Left colon (tissue), 2 donors: Measurements from ENCODE around the gene SLC6A19. TPM values are rescaled to one million over a fixed set of nuclear protein-coding genes. Genes with fewer than 3 reads are reported as not detected.
A peak's percentile ranks its signal among the peaks of the same experiment; 100 is the strongest.

ENCODE experiments used
- ATAC-seq: fragments of 200-7000 bp; cut with Tn5 transposase; one replicate; pipeline ENCODE4 v1.9.1; 2020; ENCODE audit warnings: mild to moderate bottlenecking, moderate library complexity
- DNase-seq, 2 donors: peaks; one replicate each; pipeline ENCODE4 v3.0.0-alpha.2; 2020
- intact Hi-C, 2 donors: fragments of 100-400 bp; cut with DNase I in 1 of 2; cut with micrococcal nuclease in 1 of 2; formaldehyde crosslinking; loops; one replicate each; pipeline versions ENCODE4 v1.11.2 to v1.14.0; 2022; cut with DNase I, micrococcal nuclease
- total RNA-seq, 2 donors: library from RNA; stranded (reverse); fragmentation: NEBNext Ultra II Directional; extraction: Animal tissue kit (Norgen Biotek cat#: 25700); gene quantifications; one replicate each; pipeline ENCODE4 v1.2.1, GENCODE V29; 2021
- donor health status: DM: no; HTN: no; CAD: no.
- donor health status: DM: yes; HTN: yes; CAD: no.

The SLC6A19 gene
- total RNA-seq, 2 donors from 2014 or later: 5.8 to 72.5 TPM

- DNase-seq (no peak), ATAC-seq (no peak)
- intact Hi-C loops: no loop called here
Measured at GRCh38 chr5:1245905-1246576, 44.6 kb downstream of the SLC6A19 start.

DNA sequence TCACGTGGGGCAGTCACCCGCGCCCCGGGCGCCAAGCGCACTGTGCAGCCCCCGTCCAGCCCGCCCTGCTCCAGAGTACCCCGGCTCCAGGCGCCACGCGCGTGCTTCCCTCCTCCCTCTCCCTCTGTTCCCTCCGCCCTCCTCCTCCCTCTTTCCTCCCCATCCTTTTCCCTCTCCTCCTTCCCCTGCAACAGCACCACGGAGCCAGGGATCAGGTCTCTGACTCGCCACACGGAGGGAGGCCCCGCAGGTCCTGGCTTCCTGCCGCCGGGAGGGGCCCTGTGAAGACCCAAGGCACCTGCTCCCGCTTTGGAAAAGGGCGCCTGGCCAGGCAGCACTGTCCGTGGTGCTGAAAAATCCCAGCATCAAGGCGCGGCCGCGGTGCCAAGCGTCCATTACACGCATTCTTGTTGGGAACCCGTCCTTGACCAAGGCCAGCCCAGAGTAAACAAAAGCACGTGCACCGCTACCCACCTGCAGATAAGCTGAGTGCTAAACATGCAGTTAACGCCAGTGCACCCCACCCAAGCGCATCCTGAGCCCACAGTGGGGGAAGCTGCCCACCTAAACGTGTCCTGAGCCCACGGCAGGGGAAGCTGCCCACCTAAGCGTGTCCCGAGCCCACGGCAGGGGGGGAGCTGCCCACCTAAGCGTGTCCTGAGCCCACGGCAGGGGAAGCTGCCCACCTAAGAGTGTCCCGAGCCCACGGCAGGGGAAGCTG lies 45.5 kb downstream of the SLC6A19 start:
- intact Hi-C loops: no loop called here
- ATAC-seq (peak; percentile 53), DNase-seq (peak in 1 of 2 donors; percentile 70)

GRCh38 chr5:1247811-1248210 lies 46.4 kb downstream of the SLC6A19 start:
- intact Hi-C loops: no loop called here
- DNase-seq (no peak), ATAC-seq (no peak)

DNA sequence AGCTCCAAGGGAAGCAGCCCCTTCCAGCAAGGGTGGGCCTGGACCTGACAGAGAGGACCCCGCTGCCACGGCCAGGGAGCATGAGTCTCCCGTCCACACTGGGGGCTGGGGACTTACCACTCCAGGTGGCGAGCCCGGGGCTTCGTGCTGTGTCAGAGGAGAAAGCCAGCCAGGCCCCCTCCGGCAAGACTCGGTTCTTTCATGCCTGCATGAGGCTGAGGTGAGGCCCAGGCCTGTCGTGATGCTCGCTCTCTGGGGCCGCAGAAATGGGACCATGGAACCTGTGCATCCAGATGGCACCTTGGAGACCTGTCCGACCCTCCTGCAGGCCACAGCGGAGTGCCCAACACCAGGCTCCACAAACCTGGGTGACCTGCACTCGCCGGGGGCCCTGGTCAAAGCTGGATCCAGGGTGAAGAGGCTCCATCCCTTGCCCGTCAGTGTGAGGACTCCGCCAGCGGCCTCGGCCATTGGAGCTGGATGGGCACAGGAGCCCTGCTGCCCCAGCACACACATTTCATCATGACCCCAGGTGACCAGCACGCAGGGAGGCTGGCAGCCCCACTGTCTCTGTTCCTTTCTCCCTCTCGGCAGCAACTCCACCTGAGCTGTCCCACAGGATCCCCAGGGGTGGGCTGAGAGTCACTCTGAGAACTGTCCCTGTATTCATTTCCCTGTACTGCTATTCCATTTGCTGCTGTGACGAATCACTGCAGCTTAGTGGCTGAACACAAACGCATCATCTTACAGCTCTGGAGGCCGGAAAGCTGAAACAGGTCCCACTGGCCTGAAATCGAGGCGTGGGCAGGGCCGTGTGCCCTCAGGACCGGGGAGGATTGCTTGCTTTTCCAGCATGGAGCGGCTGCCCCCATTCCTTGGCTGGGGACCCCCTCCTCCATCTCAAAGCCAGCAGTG lies 48.2 kb downstream of the SLC6A19 start:
- intact Hi-C loops: no loop called here
- no peak for ATAC-seq
- DNase-seq: no peak

DNA sequence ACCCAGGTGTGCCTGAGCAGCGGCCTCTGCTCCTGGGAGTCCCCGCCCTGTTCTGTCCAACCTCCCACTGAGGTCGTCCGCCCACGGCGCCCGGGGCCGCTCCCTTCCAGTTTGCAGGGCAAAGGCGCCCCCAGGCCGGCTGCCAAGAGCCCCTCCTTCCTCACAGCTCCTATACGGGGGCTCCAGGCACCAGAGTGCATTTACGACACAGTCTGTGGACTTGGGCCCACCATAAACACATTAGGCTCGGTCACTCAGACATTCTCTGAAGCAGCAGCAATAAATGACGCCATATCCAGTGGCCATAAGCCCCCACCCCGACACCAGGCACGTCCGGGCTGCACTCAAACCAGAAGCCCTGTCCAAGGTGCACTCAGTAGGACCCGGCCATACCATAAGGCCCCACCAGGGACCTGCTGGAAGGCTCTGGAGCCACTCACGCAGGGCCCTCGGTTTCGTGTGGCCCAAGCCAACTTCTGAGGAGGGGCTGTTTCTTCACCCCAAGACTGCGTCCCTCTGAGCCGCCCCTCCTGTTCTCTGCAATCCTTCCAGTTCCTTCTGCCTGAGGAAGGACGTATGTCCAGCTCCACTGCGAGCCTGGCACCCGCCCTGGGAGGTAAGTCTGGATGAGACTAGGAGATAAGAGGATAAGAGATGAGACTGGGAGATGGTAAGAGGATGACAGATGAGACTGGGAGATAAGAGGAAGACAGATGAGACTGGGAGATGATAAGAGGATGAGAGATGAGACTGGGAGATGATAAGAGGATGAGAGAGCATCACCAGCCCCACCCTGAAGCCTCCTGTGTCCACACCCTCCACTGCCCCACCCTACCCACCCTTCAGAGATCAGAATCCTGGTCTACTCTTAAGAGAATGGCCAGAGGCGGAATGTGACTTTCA lies 50.5 kb downstream of the SLC6A19 start:
- ATAC-seq: peak; percentile 80
- DNase-seq: peak in 1 of 2 donors; percentile 56
- intact Hi-C loops: no loop called here

DNA sequence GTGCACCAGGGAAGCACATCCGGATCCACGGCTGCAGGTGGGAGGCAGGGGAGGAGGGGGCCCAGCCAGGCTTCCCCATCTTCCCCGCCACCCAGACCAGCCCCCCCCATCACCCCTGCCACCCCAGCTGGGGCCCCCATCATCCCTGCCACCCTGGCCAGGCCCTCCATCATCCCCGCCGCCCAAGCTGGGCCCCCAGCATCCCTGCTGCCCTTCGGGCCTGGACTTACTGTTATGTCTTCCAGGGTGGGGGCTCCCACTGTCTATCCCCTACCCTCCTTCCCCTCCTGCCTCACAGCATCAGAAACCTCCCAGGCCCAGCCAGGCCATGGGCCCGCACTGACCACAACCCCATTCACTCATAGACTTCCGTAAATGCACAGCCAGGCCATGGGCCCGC lies 51.3 kb downstream of the SLC6A19 start:
- intact Hi-C loops: no loop called here
- ATAC-seq (no peak), DNase-seq (no peak)

DNA sequence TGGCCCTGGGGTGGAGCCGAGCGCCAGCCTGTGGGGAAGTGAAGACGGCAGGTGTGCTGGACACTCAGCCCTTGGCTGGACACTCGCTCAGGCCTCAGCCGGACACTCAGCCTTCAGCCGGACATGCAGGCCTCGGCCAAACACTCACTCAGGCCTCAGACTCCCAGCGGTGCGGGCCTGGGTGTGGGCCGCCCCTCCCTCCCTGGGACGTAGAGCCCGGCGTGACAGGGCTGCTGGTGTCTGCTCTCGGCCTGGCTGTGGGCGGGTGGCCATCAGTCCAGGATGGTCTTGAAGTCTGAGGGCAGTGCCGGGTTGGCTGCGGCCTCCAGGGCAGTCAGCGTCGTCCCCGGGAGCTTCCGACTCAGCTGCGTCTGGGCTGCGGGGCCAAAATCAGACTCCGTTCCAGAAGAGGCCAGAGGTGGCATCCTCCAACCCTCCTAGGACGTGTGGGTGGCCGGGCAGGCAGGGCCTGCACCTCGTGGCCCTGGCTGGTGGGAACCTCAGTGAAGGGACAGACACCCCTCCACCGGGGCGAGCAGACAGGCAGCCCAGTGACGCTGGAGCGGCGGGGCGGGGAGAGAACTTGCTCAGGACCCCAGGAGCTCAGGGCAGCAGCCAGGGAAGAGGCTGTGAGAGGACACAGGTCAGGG lies 52.2 kb downstream of the SLC6A19 start:
- intact Hi-C loops: no loop called here
- ATAC-seq: no peak
- no peak for DNase-seq

- intact Hi-C loops: no loop called here
- DNase-seq (no peak), ATAC-seq (no peak)
Measured at GRCh38 chr5:1254196-1254595, 52.8 kb downstream of the SLC6A19 start.

DNA sequence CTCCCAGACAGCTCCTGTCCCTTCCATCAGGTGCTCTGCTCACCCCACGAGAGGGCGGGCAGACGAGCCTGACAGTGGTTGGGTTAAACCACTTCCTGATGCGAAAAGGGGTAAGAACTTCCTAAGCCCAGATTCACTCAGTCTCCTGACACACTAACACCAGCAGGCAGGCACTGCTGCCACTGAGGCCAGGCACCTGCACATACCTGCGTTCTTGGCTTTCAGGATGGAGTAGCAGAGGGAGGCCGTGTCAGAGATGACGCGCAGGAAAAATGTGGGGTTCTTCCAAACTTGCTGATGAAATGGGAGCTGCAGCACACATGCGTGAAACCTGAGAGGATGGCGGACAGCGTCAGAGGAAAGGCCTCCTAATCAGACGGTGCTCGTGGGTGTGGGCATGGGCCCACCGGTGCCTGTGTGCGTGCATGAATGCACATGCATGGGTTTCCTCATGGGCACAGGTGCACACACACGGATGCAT lies 53.7 kb downstream of the SLC6A19 start:
- intact Hi-C loops: no loop called here
- no peak for DNase-seq
- ATAC-seq: no peak

DNA sequence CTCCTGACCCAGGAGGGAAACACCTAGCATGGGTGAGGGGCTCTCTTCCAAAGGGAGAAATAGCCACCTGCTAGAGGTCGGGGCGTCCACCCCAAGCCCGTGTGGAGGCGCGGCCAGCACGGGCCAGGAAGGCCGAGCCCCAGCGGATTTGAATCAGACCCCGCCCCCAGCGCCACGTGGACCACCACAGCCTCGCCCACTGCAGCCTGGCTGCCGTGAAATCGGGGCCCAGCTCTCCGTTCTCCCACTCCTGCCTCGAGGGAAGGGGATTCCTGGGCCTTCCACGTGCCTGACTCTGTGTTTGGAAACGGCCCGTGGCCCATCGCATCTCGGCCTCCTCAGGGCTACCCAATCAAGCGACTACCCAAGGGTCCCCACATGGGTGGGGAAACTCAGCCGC lies 55.4 kb downstream of the SLC6A19 start:
- ATAC-seq (no peak), DNase-seq (no peak)
- intact Hi-C loops: no loop called here

- DNase-seq (no peak), ATAC-seq (no peak)
- intact Hi-C loops: no loop called here
Measured at GRCh38 chr5:1257363-1257762, 56.0 kb downstream of the SLC6A19 start.

DNA sequence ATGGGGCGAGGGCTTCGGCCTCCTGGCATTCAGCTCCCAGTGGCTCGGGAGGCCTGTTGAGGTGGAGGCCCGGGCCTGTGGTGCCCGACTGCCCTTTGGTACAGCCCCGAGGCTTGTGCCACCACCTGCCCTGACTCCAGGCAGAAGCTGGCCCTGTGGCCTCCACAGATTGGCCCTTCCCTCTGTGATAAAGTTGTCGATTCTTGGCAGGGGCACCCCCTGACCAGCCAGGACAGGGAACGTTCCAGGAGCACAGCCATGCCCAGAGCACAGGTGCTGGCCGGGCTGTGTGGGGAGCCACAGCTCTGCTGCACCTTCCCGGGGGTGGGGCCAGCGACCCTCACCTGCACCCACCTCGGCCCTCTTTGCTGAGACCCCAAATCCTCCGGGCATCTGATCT lies 56.4 kb downstream of the SLC6A19 start:
- ATAC-seq: no peak
- DNase-seq: no peak
- intact Hi-C loops: no loop called here

GRCh38 chr5:1259806-1260480 lies 58.5 kb downstream of the SLC6A19 start:
- ATAC-seq: no peak

DNA sequence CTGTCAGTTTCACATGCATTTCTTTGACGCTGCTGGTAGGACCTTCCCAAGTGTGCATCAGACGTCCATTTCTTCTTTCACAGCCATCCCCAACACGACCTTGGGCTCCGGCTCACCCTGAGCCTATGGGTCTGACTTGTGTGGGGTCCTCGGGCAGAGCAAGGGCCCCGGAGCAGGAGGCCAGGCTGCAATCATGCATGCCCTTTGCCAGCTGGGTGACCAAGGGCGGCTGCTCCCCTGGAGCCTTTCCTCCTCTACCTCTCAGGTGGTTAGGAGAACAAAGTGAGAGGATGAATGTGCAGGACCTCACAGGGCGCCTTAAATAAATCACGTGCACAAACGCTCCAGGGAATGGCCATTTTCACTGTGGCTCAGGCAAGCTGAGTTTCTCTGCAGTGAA lies 60.2 kb downstream of the SLC6A19 start:
- ATAC-seq (no peak), DNase-seq (no peak)
- intact Hi-C loops: no loop called here

More at GRCh38 chr5:1259806-1260480, 58.5 kb downstream of the SLC6A19 start:
- intact Hi-C loops: no loop called here
- DNase-seq: no peak

GRCh38 chr5:1262381-1262780 lies 61.0 kb downstream of the SLC6A19 start:
- ATAC-seq (no peak), DNase-seq (no peak)
- intact Hi-C loops: no loop called here

DNA sequence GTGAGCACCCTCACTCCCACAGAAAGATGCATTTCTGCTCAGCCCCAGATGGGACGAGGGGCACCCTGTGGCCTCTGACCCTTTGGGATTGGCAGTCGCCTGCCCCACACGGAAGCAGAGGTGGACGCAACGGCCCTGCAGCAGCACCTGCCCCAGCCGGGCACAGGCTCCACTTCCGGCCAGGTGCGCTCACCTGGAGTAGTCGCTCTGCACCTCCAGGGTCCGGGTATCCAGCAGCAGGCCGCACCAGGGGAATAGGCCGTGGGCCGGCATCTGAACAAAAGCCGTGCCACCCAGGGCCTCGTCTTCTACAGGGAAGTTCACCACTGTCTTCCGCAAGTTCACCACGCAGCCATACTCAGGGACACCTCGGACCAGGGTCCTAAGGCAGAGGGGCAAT lies 62.8 kb downstream of the SLC6A19 start:
- ATAC-seq: no peak

DNA sequence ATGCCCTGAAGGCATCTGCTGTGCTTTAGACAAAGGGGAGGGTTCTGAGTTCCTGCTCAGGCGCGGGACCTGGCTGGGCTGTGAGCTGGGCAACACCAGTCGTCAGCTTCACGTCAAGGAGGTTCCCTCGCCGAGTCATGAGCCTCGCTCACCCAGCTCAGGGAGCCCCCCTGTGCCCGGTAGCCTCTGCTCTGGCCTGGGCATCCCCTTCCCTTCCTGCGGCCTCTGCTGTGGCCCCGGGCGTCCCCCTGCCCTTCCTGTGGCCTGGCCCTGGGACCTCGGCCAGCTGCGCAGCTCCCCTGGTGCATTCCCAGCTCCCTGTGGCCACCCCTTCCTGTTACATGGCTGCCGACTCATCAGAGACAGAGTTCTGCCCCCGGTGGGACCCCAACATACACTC lies 63.6 kb downstream of the SLC6A19 start:
- no peak for ATAC-seq
- intact Hi-C loops: no loop called here

More for the DNA sequence above, 62.8 kb downstream of the SLC6A19 start:
- intact Hi-C loops: no loop called here
- no peak for DNase-seq

More for the DNA sequence above, 63.6 kb downstream of the SLC6A19 start:
- DNase-seq: no peak
